PFSK-1 (cell line): ENCODE data around the gene NRXN3.

Experiments
- FOXP2 ChIP-seq: optimal IDR thresholded peaks from 2 replicates; pipeline ENCODE3; 2011; ENCODE audit warnings: borderline replicate concordance, control low read depth, inconsistent platforms; ENCODE audit not compliant: insufficient read depth; ENCODE audit errors: extremely low read length, extremely low read depth
- POLR2AphosphoS5 ChIP-seq: IDR thresholded peaks from 2 replicates; pipeline ENCODE4 v1.6.1; 2012; ENCODE audit warnings: low read depth, mild to moderate bottlenecking, control low read depth, low read length, moderate library complexity
- SIN3A ChIP-seq: IDR thresholded peaks from 2 replicates; pipeline ENCODE4 v1.6.1; 2012; ENCODE audit warnings: mild to moderate bottlenecking, low read length, moderate library complexity, borderline replicate concordance; ENCODE audit not compliant: insufficient read depth
- TAF1 ChIP-seq: IDR thresholded peaks from 2 replicates; pipeline ENCODE4 v1.6.1; 2012; ENCODE audit warnings: low read length, control low read depth, borderline replicate concordance; ENCODE audit not compliant: insufficient read depth
- TF ChIP-seq, protein P1 (sequence below), 2 experiments: IDR thresholded peaks; 2 replicates each; pipeline versions ENCODE4 v1.6.1 to v1.8.0; 2011 to 2012; ENCODE audit warnings: low read depth in 2 of 2, low read length in 2 of 2, control low read depth in 1 of 2, inconsistent platforms in 1 of 2, mild to moderate bottlenecking in 1 of 2, moderate library complexity in 1 of 2; ENCODE audit not compliant: insufficient read depth in 1 of 2

The NRXN3 gene

DNA sequence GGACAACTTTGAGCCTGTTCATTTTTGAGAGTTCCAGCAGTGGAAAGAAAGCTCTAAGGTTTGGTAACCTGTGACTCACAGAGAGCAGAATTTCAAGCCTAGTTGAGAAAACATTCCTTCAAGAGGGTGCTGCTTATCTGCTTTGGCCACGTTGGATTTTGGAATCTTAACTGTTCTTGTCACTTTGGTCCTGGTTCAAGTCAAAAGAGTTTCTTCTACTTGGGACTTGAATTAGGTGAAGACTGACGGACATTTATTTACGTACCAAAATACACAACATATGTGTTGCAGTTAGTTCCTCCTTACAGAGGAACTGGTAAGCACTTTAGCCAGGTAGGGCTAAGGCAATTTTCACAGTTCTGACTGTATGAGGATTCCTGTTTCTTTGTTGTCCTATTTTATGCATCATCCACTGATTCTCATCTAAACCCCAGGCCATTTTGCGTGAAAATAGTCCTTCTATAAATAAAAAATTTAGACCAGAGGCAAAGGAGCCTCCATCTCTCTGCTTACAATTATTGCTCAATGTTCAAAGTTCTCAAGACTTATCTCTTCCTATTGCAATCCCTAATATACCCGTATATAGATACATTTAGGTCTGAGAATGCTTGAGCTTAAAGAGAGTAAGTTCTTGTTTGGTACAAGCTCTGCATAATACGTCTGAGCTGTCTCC, 1460.3 kb downstream of the NRXN3 start:
- TF ChIP-seq, protein P1, sequence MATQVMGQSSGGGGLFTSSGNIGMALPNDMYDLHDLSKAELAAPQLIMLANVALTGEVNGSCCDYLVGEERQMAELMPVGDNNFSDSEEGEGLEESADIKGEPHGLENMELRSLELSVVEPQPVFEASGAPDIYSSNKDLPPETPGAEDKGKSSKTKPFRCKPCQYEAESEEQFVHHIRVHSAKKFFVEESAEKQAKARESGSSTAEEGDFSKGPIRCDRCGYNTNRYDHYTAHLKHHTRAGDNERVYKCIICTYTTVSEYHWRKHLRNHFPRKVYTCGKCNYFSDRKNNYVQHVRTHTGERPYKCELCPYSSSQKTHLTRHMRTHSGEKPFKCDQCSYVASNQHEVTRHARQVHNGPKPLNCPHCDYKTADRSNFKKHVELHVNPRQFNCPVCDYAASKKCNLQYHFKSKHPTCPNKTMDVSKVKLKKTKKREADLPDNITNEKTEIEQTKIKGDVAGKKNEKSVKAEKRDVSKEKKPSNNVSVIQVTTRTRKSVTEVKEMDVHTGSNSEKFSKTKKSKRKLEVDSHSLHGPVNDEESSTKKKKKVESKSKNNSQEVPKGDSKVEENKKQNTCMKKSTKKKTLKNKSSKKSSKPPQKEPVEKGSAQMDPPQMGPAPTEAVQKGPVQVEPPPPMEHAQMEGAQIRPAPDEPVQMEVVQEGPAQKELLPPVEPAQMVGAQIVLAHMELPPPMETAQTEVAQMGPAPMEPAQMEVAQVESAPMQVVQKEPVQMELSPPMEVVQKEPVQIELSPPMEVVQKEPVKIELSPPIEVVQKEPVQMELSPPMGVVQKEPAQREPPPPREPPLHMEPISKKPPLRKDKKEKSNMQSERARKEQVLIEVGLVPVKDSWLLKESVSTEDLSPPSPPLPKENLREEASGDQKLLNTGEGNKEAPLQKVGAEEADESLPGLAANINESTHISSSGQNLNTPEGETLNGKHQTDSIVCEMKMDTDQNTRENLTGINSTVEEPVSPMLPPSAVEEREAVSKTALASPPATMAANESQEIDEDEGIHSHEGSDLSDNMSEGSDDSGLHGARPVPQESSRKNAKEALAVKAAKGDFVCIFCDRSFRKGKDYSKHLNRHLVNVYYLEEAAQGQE (IDR thresholded peaks at IDR 0.05; ENCODE audit: insufficient read depth in 1 of 2, low read depth in 2 of 2, low read length in 2 of 2): no peak
- TF ChIP-seq FOXP2 (no peak), TAF1 (no peak), SIN3A (no peak), POLR2AphosphoS5 (no peak)

GRCh38 chr14:79631276-79631675, 1461.1 kb downstream of the NRXN3 start:
- TF ChIP-seq TAF1: no peak
- no peak for TF ChIP-seq SIN3A
- no peak for TF ChIP-seq FOXP2
- TF ChIP-seq POLR2AphosphoS5: no peak
- TF ChIP-seq, protein P1 (IDR thresholded peaks at IDR 0.05; ENCODE audit: insufficient read depth in 1 of 2, low read depth in 2 of 2, low read length in 2 of 2): no peak

DNA sequence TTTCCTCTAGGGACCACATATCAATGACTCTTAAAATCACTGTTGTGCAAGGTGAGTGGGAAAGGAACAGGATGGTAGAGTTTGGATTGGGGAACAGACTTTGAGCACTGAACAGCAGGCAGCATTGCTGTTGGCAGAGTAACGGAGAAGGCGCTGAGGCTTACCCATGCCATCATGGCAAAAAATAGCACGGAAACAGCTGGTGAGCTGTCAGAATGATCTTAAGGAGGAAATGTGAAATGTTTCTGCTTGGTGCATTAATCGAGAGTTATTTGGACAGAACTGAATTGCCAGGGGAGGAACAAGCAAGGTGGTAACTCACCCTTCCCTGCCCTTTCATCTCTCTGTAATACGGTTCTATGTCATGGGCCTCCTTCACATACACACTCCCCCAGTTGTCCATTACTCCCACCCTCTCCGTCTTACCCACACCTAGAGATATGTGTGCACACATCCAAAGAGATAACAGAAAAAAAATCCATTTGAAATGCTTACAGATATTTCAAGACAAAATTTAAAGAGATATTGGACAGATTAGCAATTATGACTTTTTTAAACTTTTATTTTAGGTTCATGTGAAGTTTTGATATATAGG, 1468.6 kb downstream of the NRXN3 start:
- TF ChIP-seq, protein P1 (IDR thresholded peaks at IDR 0.05; ENCODE audit: insufficient read depth in 1 of 2, low read depth in 2 of 2, low read length in 2 of 2): no peak

- TF ChIP-seq TAF1 (no peak), SIN3A (no peak), POLR2AphosphoS5 (no peak), FOXP2 (no peak)
- TF ChIP-seq, protein P1 (IDR thresholded peaks at IDR 0.05; ENCODE audit: insufficient read depth in 1 of 2, low read depth in 2 of 2, low read length in 2 of 2): no peak
Measured at GRCh38 chr14:79639613-79640012, 1469.4 kb downstream of the NRXN3 start.
